ENCODE data around the gene CGA. TPM values are rescaled to one million over a fixed set of nuclear protein-coding genes. Genes with fewer than 3 reads are reported as not detected.

The CGA gene
- total and polyA plus RNA-seq, 5 donors from 2014 or later, result 0.62 TPM; not detected in 4

- H3K27ac Mint-ChIP-seq, result no peak overlapping the region
- peaks cover 29% of the 10 kb centered on the region for H3K27me3 Mint-ChIP-seq
- no peak overlapping the region for H3K4me3 Mint-ChIP-seq
- peaks cover 0 to 3% (median 2%) of the 10 kb centered on the region in 7 donors for H3K9me3 Mint-ChIP-seq
- H3K27ac ChIP-seq (ENCODE audit: insufficient read depth, low read length, poor library complexity, severe bottlenecking), result no peak overlapping the region
- no peak overlapping the region for H3K4me3 ChIP-seq (ENCODE audit: low read depth, low read length)
- H3K9me3 ChIP-seq (ENCODE audit: control insufficient read depth in 2 of 2, low read length in 2 of 2), result no peaks in the 10 kb centered on the region
- no peaks in the 10 kb centered on the region for H3K36me3 Mint-ChIP-seq
- no peaks in the 10 kb centered on the region for H3K4me1 ChIP-seq (ENCODE audit: control insufficient read depth, insufficient read depth, low read length, poor library complexity, severe bottlenecking)
- DNase-seq (no peak), ATAC-seq (ENCODE audit: low read depth in 2 of 2) (no peak)
- H3K27me3 ChIP-seq (ENCODE audit: control insufficient read depth, insufficient read depth, low read length), result peaks cover 5% of the 10 kb centered on the region
- H3K36me3 ChIP-seq (ENCODE audit: control insufficient read depth, insufficient read depth, low read length), result no peaks in the 10 kb centered on the region
- no peaks in the 10 kb centered on the region for H3K4me1 Mint-ChIP-seq
Measured at GRCh38 chr6:87040729-87041128, 54.2 kb downstream of the CGA start.

Other genes with a start within 250 kb of the CGA start
- not detected for gene HTR1E, start 157.6 kb downstream of the CGA start, total RNA-seq
- gene HTR1E, start 157.6 kb downstream of the CGA start, polyA plus RNA-seq, result not detected
- 119 TPM for gene ZNF292, start 60.5 kb upstream of the CGA start, total RNA-seq
- 10 to 100 TPM; 25.6 to 44.1 (median 29.4) TPM for gene ZNF292, start 60.5 kb upstream of the CGA start, polyA plus RNA-seq
- 9.4 TPM for gene SMIM8, start 227.5 kb upstream of the CGA start, total RNA-seq
- 10 to 100 TPM; 15.2 to 22.3 (median 20.7) TPM for gene SMIM8, start 227.5 kb upstream of the CGA start, polyA plus RNA-seq
- gene GJB7, start 234.2 kb upstream of the CGA start, total RNA-seq, result not detected
- gene GJB7, start 234.2 kb upstream of the CGA start, polyA plus RNA-seq, result 1 to 10 TPM in 1 of 4 donors, under 1 TPM in 2, not detected in 1; 0.26 to 1.3 (median 0.48) TPM
- gene C6orf163, start 249.7 kb upstream of the CGA start, total RNA-seq, result 2.1 TPM
- 1 to 10 TPM in 1 of 4 donors, under 1 TPM in 2, not detected in 1; 0.53 to 1.9 (median 0.67) TPM for gene C6orf163, start 249.7 kb upstream of the CGA start, polyA plus RNA-seq

Data from CD4-positive, CD25-positive, alpha-beta regulatory T cell (primary cell).